Measurements from ENCODE around the gene TMEM200A. TPM values are rescaled to one million over a fixed set of nuclear protein-coding genes. Genes with fewer than 3 reads are reported as not detected.

Gene TMEM200A
- total and polyA plus RNA-seq, 2 of the 8 experiments (the other 6 are each of a cell fraction or from before 2014, with no cell fraction given), result 6.2 to 13.9 TPM

- no peak for TF ChIP-seq CHD7 (IDR thresholded peaks at IDR 0.05; ENCODE audit: insufficient replicate concordance, low read length)
- TF ChIP-seq EP300 (IDR thresholded peaks at IDR 0.05; ENCODE audit: borderline replicate concordance in 1 of 2, low read depth in 2 of 2, low read length in 2 of 2), result no peak
- TF ChIP-seq SAP30 (IDR thresholded peaks at IDR 0.05; ENCODE audit: insufficient read depth, insufficient replicate concordance, low read length), result no peak
- no peak for TF ChIP-seq HDAC2 (IDR thresholded peaks at IDR 0.05; ENCODE audit: borderline replicate concordance in 1 of 2, low read depth in 2 of 2, low read length in 2 of 2)
- TF ChIP-seq KDM5A (IDR thresholded peaks at IDR 0.05; ENCODE audit: low read length), result no peak
- TF ChIP-seq TCF12 (IDR thresholded peaks at IDR 0.05; ENCODE audit: low read depth, low read length), result no peak
- no peak for TF ChIP-seq FOSL1 (IDR thresholded peaks at IDR 0.05; ENCODE audit: insufficient read depth, low read depth, low read length)
- TF ChIP-seq CEBPB (IDR thresholded peaks at IDR 0.05; ENCODE audit: low read depth, low read length), result no peak
- no peak for TF ChIP-seq MAFK (IDR thresholded peaks at IDR 0.05; ENCODE audit: low read depth, low read length)
- TF ChIP-seq POLR2AphosphoS5 (IDR thresholded peaks at IDR 0.05; ENCODE audit: low read depth, low read length), result no peak
- no peak for TF ChIP-seq SRF (IDR thresholded peaks at IDR 0.05; ENCODE audit: low read depth, low read length)
- no peak for TF ChIP-seq JUND (IDR thresholded peaks at IDR 0.05; ENCODE audit: low read length)
Measured at GRCh38 chr6:130432838-130433237, 67.0 kb downstream of the TMEM200A start (continued).
